NCI-H1417 (cell line): ENCODE measurements around the gene RBM39.
"Not testable (repeated sequence)": the region's sequence is repeated elsewhere in the genome, so short reads cannot be mapped to it uniquely, and the experiment has no call there.

Experiments
- DNase-seq, 3 experiments: peaks; one replicate each; lab custom pipeline; 2025; lab: John Stamatoyannopoulos, UW

RBM39 gene

DNA sequence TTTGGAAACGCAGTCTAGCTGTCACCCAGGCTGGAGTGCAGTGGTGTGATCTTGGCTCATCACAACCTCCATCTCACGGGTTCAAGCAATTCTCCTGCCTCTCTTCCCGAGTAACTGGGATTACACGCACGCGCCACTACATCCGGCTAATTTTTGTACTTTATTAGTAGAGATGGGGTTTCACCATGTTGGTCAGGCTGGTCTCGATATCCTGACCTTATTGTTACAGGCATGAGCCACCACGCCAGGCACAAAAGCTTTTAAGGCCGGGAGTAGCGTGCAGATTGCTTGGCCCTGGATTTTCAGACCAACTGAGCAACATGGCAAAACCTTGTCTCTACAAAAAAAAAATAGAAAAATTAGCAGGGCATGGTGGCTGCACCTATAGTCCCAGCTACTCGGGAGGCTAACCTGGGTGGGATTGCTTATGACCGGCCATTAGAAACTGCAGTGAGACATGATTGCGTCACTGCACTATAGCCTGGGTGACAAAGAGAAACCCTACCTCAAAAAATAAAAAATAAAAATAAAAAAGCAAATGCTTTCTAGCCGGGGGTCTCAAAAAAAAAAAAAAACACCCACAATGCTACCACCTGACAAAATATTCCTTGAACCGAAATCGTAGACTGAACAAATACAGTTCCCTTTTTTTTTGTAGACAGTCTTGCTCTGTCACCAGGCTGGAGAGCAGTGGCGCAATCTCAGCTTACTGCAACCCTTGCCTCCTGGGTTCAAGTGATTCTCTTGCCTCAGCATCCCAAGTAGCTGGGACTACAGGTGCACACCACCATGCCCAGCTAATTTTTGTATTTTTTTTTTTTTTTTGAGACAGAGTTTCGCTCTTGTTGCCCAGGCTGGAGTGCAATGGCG lies 15.0 kb downstream of the RBM39 start:
- no peak for DNase-seq

DNA sequence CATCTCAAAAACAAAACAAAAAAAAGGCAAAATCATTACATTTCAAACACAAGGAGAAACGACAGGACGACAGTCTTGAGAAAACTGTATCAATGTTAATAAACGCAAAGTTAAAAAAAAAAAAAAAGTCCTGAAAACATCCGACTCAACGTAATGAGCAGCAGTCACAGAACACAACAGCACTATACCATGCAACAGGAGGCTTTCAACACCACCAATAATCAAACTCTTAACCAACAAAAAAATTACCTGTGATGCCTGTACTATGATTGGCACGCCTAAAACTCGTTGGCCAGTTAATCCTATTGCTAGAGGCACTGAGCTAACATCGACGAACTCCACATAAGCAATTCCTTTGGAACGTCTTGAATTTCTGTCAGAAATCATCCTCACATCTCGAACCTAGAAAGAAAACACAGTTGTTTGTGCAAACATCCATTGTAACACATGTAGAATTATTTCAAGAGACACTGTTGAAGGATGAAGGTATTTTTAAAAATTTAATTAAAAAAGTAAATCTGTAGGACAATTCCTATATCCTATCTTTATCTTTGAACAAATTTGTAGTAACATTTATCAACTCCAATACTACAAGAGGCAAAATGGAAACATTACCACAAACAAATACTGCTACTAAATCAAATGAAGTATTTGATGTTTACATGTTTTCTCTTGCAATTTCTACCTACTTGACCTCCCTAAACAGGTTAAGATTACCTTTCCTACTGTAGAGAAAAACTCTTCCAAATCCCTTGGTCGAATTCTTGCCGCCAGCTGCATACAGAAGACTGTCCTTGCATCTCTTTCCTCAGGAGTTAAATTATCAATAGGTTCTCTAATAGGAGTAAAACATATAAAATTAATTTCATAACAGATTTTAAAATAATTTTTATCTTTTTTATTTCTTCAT lies 17.5 kb downstream of the RBM39 start:
- no peak for DNase-seq

DNA sequence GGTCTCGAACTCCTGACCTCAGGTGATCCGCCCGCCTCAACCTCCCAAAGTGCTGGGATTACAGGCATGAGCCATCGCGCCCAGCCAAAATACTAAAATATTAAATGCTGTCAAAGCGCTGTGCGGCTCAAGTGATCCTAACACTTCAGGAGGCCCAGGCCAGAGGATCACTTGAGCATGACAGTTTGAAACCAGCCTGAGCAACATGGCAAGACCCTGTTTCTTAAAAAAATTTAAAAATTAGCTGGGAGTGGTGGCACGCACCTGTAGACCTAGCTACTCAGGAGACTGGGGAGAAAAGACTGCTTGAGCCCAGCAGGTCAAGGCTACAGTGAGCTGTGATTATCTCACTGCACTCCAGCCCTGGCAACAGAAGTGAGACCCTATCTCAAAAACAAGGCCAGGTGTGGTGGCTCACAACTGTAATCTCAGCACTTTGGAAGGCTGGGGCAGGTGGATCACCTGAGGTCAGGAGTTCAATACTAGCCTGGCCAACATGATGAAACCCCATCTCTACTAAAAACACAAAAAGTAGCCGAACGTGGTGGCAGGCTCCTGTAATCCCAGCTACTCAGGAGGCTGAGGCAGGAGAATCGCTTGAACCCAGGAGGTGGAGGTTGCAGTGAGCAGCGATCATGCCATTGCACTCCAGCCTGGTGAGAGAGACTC lies 18.3 kb downstream of the RBM39 start:
- DNase-seq, result not testable (repeated sequence)

DNA sequence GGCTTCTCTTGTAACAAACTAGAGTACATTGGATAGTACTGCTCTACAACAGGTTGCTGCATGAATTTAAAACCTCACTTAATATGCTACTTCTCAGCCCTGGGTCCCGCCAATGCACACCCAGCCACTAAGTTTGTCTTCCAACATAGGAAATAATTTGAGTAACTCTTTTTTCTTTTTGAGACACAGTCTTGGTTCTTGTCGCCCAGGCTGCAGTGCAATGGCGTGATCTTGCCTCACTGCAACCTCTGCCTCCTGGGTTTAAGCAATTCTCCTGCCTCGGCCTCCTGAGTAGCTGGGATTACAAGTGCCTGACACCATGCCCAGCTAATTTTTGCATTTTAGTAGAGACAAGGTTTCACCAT lies 18.8 kb downstream of the RBM39 start:
- DNase-seq, result not testable (repeated sequence)

DNA sequence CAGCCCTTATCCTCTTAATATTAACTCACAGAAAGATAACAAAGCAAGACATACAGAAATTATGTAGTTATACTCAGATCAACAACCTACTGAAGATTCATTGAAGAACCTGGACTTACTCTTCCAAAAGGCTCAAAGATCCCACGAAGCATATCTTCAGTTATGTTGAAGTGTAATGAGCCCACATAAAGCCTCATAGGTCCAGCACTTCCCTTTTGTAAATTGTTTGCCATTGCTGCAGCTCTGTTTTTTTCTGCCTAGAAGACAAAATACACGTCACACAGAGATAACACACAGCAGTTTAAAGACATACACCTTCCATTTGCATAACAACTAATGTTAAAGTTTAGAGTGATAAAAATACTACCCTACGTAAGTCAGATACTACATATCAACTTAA lies 20.4 kb downstream of the RBM39 start:
- no peak for DNase-seq

DNA sequence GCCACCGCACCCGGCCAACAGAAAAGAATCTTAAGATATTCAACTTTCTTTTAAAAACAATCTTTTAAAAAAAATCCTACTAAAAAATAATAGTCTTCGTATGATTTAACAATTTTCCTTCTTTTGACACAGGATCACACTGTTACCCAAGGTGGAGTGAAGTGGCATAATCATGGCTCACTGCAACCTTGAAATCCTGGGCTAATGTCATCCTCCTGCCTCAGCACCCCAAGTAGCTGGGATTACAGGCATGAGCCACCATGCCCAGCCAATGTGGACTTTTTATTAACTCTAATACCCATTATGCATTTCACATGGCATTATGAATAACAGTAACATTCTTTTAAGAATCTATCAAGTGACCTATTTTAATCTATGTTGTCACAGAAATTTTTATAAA lies 20.8 kb downstream of the RBM39 start:
- DNase-seq, result no peak

DNA sequence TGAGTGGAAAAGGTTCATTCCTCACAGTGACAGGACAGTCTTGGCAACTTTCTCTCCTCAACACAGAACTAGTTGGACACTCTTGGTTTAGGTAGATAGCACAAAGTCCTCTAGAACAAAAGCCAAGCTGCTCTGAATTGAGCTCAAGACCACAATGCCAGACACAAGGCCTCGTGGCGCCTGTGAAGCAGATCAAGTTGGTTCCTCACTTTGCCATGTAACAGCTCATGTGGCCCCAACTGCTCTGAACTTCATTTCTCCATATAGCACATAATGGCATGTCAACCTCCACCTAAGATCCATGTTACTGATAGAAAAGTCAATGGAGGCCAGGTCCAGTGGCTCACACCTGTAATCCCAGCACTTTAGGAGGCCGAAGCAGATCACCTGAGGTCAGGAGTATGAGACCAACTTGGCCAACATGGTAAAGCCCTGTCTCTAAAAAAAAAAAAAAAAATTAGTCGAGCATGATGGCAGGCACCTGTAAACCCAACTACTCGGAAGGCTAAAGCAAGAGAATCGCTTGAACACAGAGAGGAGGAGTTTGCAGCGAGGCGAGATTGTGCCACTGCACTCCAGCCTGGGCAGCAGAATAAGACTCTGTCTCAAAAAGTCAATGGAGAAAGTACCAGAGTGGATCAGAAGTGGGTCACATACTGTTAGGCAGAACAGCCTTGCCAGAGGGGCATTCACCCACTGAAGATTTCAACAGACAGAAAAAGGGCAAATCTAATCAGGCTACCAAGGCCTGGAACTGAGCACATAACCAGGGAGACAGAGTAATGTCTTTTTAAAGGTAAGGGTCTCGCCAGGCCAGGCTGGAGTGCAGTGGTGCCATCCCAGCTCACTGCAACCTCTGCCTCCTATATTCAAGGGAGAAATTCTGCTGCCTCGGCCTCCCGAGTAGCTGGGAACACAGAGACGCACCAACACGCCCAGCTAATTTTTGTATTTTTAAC lies 21.6 kb downstream of the RBM39 start:
- DNase-seq, result no peak

DNA sequence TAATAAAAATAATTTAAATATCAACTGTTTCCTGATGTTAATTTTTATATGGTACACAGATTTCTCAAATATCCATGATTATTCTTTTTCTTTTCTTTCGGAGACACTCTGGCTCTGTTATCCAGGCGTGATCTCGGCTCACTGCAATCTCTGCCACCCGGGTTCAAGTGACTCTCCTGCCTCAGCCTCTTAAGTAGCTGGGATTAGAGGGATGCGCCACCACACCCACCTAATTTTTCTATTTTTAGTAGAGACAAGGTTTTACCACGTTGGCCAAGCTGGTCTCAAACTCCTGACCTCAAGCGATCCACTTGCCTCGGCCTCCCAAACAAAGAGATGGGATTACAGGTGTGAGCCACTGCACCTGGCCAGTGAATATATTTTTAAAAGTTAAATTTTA lies 22.3 kb downstream of the RBM39 start:
- no peak for DNase-seq

DNA sequence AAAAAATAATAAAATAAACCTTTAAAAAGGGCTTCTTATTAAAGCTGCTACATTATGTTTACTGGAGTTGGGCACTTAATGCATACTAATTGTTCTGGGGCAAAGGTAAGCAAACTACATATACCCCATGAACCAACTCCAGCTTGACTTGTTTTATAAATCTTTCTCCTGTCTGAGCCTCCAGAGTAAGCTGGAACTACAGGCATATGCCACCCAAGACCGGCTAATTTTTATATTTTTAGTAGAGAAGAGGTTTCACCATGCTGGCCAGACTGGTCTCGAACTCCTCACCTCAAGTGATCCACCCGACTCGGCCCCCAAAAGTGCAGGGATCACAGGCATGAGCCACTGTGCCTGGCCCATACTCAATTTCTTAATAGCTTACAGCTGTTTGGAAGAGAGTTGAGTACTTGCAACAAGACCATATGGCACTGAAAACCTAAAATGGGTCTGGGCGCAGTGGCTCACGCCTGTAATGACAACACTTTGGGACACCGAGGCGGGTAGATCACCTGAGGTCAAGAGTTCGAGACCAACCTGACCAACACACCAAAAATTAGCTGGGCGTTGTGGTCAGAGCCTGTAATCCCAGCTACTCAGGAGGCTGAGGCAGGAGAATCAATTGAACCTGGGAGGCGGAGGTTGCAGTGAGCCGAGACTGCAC lies 23.0 kb downstream of the RBM39 start:
- no peak for DNase-seq

DNA sequence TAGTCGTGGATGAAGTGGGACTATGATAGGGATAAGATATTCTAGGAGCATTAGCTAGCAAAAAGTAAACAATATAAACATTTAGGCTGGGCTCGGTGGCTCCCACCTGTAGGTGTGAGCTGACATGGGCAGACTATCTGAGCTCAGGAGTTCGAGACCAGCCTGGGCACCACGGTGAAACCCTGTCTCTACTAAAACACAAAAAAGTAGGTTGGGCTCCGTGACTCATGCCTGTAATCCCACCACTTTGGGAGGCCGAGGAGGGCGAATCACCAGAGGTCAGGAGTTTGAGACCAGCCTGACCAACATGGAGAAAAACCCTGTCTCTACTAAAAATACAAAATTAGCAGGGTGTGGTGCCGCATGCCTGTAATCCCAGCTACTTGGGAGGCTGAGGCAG lies 23.7 kb downstream of the RBM39 start:
- DNase-seq, result not testable (repeated sequence)

DNA sequence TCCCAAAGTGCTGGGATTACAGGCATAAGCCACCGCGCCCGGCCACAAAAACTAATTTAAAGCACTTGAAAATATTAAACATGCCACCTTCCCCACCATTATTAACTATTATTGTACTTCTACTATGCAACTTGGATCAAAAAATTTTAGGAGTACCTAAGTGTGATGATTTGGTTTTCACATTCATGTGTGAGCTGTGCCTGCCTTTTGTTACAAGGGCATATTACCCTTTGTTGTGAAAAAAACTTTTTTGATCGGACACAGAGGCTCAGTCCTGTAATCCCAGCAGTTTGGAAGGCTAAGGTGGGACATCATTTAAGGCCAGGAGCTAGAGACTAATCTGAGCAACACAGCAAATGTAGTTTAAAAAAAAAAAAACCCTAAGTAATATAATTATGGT lies 25.7 kb downstream of the RBM39 start:
- no peak for DNase-seq

DNA sequence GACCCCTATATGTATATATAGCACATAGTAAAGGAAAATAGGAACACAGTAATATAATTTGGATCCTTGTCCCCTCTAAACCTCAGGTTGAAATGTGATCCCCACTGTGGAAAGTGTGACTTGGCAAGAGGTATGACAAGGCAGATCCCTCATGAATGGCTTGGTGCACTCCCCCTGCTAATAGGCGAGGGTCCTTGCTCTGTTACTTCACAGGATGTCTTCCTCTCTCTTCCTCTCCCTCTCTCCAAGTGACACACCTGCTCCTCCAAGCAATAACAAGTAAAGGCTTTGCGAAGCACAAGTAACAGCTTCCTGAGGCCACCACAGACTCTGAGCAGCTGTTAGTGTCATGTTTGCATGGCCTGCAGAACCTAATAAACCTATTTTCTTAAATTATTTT lies 26.4 kb downstream of the RBM39 start:
- no peak for DNase-seq

DNA sequence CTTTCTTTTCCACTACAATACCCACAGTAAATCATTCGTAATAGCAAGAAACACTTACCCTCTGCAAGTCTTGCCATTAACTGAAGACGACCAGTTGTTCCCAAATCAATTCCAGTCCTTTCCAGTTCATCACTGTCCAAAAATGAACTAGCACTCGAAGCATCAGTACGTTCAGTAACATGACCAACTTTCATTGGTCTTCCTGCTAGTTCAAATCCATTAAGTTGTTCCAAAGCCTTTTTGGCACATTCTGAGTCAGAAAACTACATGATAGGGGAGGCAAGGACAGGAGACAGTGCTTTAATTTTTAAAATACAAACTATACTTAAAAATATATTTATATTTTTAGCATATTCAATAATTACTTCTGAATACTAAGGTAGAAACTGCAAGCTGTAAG lies 27.9 kb downstream of the RBM39 start:
- DNase-seq, result no peak

DNA sequence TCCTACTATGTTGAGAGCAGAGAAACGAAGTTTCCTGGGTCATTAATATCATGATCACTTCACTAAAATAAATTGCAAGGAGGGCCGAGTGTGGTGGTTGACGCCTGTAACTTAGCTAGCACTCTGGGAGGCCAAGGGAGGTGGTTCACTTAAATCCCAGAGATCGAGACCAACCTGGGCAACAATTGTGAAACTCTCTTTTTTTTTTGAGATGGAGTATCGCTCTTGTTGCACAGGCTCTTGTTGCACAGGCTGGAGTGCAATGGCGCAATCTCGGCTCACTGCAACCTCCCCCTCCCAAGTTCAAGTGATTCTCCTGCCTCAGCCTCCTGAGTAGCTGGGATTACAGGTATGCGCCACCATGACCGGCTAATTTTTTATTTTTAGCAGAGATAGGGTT lies 28.9 kb downstream of the RBM39 start:
- DNase-seq, result not testable (repeated sequence)

DNA sequence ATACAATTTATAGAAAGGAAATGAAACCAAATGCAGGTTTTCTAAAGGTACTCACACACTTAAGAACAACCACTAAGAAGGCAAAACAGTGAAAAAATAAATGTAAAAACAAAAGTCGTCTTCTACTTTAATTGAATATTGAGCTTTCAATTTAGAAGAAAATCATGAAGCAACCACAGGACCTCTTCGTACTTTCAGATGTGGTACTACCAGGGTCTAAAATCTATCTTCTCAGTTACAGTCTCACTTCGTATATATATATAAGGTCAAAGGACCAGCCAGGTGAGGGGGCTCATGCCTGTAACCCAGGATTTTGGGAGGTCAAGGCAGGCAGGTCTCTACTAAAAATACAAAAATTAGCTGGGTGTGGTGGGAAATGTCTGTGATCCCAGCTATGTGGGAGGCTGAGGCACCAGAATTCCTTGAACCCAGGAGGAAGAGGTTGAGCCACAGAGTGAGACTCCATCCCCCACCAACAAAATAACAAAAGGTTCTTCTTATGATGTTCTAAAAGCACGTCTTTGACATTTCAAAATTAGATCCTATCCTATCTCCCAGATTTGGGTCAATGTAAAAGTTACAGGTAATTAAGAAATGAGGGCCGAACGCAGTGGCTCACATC lies 30.4 kb downstream of the RBM39 start:
- no peak for DNase-seq

DNA sequence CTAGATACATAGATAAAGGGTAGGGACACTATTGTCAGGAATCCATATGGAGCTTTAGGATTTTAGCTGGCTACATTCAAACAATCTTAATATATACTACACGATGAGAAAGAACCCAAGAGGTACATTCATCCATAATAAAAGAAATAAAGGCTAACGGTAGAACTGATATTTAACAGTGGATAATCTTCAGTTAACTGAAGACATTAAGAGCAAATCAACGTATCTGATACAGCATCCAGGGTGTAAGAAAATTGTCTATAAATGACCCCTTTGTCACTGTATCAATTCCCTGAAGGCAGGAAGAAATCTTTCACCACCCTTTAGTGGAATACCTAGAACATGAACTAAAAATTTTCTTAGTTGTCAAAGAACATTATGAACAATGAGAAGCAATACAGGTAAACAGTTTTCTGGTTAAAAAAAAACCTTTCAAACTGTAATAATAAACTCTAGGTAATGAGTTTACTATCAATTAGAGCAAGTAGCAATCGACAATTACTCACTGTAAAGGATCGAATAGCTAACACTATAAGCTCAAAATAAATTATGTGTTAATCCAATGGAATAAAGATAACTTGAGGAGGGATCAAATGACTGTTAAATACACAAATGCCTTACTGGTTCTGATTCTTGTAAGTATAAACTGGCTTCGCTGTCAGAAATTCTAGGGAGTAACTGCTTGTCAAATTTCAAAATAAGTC lies 31.0 kb downstream of the RBM39 start:
- DNase-seq, result no peak

DNA sequence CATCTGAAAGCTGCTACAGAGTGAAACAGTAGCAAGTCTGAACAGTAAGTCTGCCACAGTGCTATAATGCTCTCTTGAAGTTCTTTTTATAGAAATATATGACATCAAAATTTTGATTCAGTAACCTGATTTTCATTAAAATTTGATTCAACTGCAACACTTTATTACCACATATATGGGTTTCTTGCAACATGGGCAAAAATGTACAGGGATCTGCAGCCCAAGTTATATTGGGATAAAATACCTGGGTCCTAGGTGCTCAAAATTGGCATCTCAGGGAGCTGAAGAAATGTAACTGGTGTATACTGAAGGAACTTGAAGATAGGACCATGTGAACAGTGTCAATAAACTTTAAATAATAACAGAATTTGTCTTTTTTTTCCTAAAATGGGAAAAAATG lies 32.0 kb downstream of the RBM39 start:
- DNase-seq, result no peak

DNA sequence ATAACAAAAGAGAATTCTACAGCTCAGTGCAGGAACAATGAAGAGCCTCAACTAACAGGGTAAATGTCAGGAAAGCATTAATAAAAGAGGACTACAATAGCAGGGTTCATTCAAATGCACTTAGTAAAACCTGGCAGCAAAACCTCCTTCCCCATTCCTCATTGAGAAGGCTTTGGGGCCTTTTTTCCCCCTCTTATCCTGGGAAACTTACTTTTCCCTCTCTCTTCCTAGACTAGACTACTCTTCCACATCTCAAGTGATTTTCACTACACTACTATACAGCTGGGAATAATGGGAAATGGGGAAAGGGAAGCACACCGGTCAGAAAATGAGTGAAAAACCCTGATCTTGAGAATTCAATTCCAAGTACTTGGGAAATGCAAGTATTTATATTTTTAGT lies 32.8 kb downstream of the RBM39 start:
- no peak for DNase-seq

DNA sequence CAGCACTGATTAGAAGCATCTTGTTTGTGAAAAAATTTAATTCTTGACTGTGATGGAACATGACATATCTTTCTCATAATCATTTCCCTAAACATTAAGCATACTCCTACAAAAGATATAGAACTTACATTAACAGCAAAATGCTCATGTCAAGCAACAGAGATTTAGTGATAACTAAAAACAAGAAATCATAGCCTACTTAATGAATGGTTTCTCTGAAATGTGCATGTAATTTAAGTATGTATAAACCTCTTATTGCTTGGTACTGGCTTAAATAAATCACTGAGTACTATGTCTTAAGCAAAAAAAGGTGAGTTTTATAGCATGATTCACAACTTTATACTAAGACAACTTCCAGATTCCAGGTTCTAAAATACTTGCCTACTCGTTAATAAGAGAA lies 33.6 kb downstream of the RBM39 start:
- DNase-seq, result no peak
